Right lobe of liver (tissue), 6 donors: ENCODE measurements around the gene CHAF1A. TPM values are rescaled to one million over a fixed set of nuclear protein-coding genes. Genes with fewer than 3 reads are reported as not detected.
A peak's percentile ranks its signal among the peaks of the same experiment; 100 is the strongest.

Source experiments
- ATAC-seq, 4 donors: fragments of 200-7000 bp; cut with Tn5 transposase; one replicate each; pipeline ENCODE4 v1.9.1; 2020; ENCODE audit warnings: mild to moderate bottlenecking in 4 of 4, moderate library complexity in 4 of 4
- DNase-seq, 3 donors: peaks; one replicate each; pipeline ENCODE4 v3.0.0-alpha.2; 2020
- H3K27ac ChIP-seq, 3 donors: fragments of 200-600 bp; one replicate each; pipeline ENCODE4 v1.8.0; 2022
- H3K27me3 ChIP-seq, 2 donors: fragments of 200-600 bp; one replicate each; pipeline ENCODE4 v1.8.0; 2022
- H3K36me3 ChIP-seq, 4 donors: fragments of 200-600 bp; sonication (generic) in 1 of 4; one replicate each; pipeline versions ENCODE4 v1.5.1 to v1.8.0; 2017 to 2022; ENCODE audit warnings: control low read depth in 1 of 4
- H3K4me1 ChIP-seq, 4 donors: fragments of 200-600 bp; sonication (generic) in 1 of 4; one replicate each; pipeline versions ENCODE4 v1.5.1 to v1.8.0; 2017 to 2022; ENCODE audit warnings: control low read depth in 1 of 4
- H3K4me3 ChIP-seq, 3 donors: fragments of 200-600 bp; one replicate each; pipeline ENCODE4 v1.8.0; 2022
- H3K9me3 ChIP-seq, 4 donors: fragments of 200-600 bp; sonication (generic) in 1 of 4; one replicate each; pipeline versions ENCODE4 v1.5.1 to v1.8.0; 2017 to 2022; ENCODE audit warnings: control low read depth in 1 of 4
- POLR2A ChIP-seq: fragments of 450-650 bp; IDR thresholded peaks from one replicate; pipeline ENCODE4 v1.6.1; 2017; ENCODE audit warnings: antibody characterized with exemption, mild to moderate bottlenecking
- WGBS: methylation state at CpG from one replicate; pipeline ENCODE4 v1.1.6; 2018; ENCODE audit warnings: low coverage, low lambda C conversion rate; ENCODE audit not compliant: insufficient coverage; ENCODE audit errors: missing lambda C conversion rate; 5-methylcytosine and 5-hydroxymethylcytosine counted together
- intact Hi-C, 2 donors: fragments of 100-400 bp; cut with DNase I; formaldehyde crosslinking; loops; one replicate each; pipeline versions ENCODE4 v1.11.2 to v1.14.1; 2022
- total RNA-seq, 6 experiments: library from RNA; depleted of rRNA in 2 of 6; stranded (reverse); fragments of >200 nt in 2 of 6; fragmentation: NEBNext Ultra II Directional in 3 of 6; extraction: Animal tissue kit (Norgen Biotek cat#: 25700) in 3 of 6; gene quantifications; one replicate each; pipeline versions ENCODE4 v1.1.0 to v1.2.4, GENCODE V29; 2016 to 2023
- TF ChIP-seq, protein P1 (sequence below), 4 donors: fragments of 200-600 bp in 3 of 4; fragments of 450-650 bp in 1 of 4; IDR thresholded peaks; one replicate each; pipeline versions ENCODE4 v1.5.1 to v1.8.0; 2016 to 2022; ENCODE audit warnings: antibody characterized with exemption in 4 of 4, mild to moderate bottlenecking in 2 of 4
- donor health status: DM: no; HTN: yes; CAD: no.
- donor health status: DM: no; HTN: no; CAD: no.
- donor health status: DM: no; HTN: no; CAD: no.
- donor health status: DM: no; HTN: yes; CAD: no.
- donor health status: DM: no; HTN: yes; CAD: no.

CHAF1A gene
- total RNA-seq, 6 experiments from 2014 or later: 3.1 to 9.2 (median 3.5) TPM

DNA sequence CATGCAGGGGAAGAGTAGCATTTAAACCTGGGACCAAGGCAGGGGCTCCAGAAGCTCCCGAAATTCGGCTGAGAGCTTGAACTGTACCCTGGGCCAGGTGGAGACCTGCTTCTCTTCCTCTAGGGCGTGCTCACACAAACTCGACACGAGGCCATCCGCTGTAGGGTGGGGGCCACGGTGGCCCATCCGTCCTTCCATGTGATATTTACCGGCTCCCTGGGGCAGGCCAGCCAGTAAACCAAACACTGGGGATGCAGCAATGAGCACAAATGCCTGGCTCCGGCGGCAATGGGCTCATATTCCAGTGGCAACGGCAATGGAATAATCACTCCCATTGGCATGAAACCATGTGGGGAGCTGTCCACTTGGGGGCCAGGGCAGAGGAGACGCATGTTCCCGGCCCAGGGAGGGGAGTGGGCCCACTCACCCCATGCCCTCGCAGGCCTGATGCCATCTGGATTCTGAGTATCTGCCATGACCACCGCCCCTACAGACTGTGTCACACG lies 12.9 kb upstream of the CHAF1A start:
- H3K27me3 ChIP-seq: no peaks in the 10 kb centered on the region
- intact Hi-C loops: loop anchor here in 1 of 2 donors (10.0 kb wide), 1 partner anchor 55 kb away; the partner anchor contains the start of gene STAP2
- WGBS: 18% methylated on average over 2 of the region's 17 CpGs
- peak overlapping the region in 2 of 3 donors; percentile 19 to 36 for H3K4me3 ChIP-seq
- peaks cover 0 to 83% (median 42%) of the 10 kb centered on the region in 4 donors for H3K4me1 ChIP-seq
- peaks cover 0 to 4% (median under 1%) of the 10 kb centered on the region in 4 donors for H3K36me3 ChIP-seq
- peak overlapping the region; percentile 75 to 88 (median 79) for H3K27ac ChIP-seq
- TF ChIP-seq, protein P1, sequence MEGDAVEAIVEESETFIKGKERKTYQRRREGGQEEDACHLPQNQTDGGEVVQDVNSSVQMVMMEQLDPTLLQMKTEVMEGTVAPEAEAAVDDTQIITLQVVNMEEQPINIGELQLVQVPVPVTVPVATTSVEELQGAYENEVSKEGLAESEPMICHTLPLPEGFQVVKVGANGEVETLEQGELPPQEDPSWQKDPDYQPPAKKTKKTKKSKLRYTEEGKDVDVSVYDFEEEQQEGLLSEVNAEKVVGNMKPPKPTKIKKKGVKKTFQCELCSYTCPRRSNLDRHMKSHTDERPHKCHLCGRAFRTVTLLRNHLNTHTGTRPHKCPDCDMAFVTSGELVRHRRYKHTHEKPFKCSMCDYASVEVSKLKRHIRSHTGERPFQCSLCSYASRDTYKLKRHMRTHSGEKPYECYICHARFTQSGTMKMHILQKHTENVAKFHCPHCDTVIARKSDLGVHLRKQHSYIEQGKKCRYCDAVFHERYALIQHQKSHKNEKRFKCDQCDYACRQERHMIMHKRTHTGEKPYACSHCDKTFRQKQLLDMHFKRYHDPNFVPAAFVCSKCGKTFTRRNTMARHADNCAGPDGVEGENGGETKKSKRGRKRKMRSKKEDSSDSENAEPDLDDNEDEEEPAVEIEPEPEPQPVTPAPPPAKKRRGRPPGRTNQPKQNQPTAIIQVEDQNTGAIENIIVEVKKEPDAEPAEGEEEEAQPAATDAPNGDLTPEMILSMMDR (IDR thresholded peaks at IDR 0.05): no peak
- DNase-seq: peak in 1 of 3 donors; percentile 41
- H3K9me3 ChIP-seq: no peaks in the 10 kb centered on the region
- ATAC-seq: no peak

DNA sequence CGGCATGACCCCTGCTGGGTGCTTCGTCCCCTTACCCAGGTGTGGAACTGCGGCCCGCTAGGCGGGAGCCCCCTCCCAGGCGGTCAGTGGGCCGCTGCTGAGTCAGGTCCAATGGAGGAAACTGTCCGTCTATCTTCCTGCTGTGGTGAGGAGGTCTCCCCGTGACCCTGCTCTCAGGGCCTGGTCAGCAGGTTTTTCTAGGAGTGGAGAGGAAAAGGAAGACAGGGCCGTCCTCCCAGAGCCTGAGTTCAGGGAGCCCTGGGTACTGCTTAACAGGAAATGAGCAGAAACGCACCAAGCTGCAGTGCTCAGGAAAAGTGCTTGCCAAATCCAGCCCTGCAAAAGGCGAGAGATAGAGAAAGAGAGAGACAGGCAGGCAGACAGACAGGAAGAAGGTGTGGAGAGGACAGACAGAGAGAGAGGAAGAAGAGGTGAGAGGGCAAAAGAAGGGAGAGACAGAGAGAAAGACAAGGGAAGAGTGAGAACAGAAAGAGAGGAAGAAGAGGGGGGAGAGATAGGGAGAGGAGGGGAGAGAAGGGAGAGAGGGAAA lies 12.3 kb upstream of the CHAF1A start:
- TF ChIP-seq, protein P1 (IDR thresholded peaks at IDR 0.05): no peak
- TF ChIP-seq POLR2A: no peak
- ATAC-seq: peak; percentile 34 to 54 (median 41)
- peak; percentile 64 to 72 (median 67) for DNase-seq
- Histone ChIP-seq H3K27me3 (no peaks in the 10 kb centered on the region), H3K9me3 (no peaks in the 10 kb centered on the region), H3K4me1 (peaks cover 0 to 81% (median 44%) of the 10 kb centered on the region in 4 donors), H3K36me3 (peaks cover 0 to 6% (median 2%) of the 10 kb centered on the region in 4 donors), H3K4me3 (peak overlapping the region; percentile 19 to 36 (median 21)), H3K27ac (peak overlapping the region; percentile 75 to 88 (median 79))
- WGBS: 10% methylated on average over 5 of the region's 12 CpGs
- intact Hi-C loops: loop anchor here in 1 of 2 donors (10.0 kb wide), 1 partner anchor 55 kb away; the partner anchor contains the start of gene STAP2

DNA sequence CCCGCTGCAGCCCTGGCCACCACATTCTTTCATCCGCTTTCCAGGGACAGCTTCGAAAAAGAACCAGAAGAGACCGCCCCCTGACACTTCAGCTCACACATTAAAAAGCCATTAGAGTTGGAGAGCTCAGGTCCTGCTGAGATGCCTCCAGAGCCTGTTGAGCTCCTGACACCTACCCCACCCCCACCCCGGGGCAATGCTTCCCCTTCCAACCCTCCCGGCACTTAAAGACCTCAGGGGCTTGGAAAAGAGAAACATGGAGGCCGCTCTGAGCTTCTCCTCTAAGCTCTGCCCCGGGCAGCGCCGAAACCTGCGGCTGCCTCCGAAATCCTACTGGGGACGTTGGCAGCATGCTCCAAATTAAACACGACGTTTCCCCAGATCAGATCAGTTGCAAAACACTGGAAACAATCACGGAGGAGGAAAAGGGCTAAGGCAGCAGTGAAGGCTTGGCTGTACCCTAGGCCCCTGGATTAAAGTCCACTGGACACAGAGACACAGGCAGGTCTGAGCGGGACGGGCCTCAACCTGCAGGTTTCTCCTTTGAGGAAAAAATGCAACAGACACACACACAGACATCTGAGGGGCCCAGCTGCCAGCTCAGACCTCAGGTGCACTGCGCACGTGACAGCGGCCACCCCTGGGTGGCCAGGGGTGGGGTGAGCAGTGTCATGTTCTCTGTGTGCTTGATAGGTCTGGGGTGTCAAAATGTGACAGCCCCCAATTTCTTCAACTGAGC lies 11.7 kb upstream of the CHAF1A start:
- Histone ChIP-seq H3K36me3 (peaks cover 0 to 12% (median 5%) of the 10 kb centered on the region in 4 donors), H3K4me3 (peak overlapping the region; percentile 19 to 36 (median 21)), H3K9me3 (no peaks in the 10 kb centered on the region), H3K4me1 (peaks cover 0 to 74% (median 40%) of the 10 kb centered on the region in 4 donors), H3K27ac (peak overlapping the region; percentile 75 to 88 (median 79)), H3K27me3 (no peaks in the 10 kb centered on the region)
- DNase-seq: peak; percentile 68 to 93 (median 84)
- intact Hi-C loops: loop anchor here in 1 of 2 donors (10.0 kb wide), 1 partner anchor 56 kb away; the partner anchor contains the start of gene STAP2
- WGBS: 11% methylated on average over 12 of the region's 21 CpGs
- TF ChIP-seq POLR2A: peak; percentile 66
- TF ChIP-seq, protein P1 (IDR thresholded peaks at IDR 0.05): no peak
- peak; percentile 59 to 82 (median 70) for ATAC-seq

DNA sequence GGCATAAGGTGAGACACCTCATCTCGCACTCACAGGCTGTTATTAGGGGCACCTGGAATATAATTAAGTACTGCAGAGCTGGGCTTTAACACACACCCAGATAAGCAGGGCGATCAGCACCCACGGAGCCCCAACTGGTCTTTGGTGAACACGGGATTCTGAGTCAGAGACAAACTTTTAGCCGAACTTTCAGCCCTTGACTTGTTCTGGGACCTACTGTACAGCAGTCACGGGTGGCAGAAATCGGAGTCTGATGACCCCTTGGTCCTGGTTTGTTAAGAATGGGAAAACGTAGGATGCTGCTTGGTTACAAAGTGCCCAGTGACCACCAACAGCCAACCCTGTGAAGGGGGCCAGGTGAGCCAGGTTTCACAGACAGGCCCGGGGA lies 11.1 kb upstream of the CHAF1A start:
- WGBS: 10% methylated on average over 6 of the region's 9 CpGs
- H3K4me1 ChIP-seq: peaks cover 0 to 70% (median 39%) of the 10 kb centered on the region in 4 donors
- no peaks in the 10 kb centered on the region for H3K9me3 ChIP-seq
- TF ChIP-seq, protein P1 (IDR thresholded peaks at IDR 0.05): no peak
- TF ChIP-seq POLR2A: no peak
- intact Hi-C loops: loop anchor here in 1 of 2 donors (10.0 kb wide), 1 partner anchor 56 kb away; the partner anchor contains the start of gene STAP2
- peak overlapping the region; percentile 4 to 36 (median 9) for H3K4me3 ChIP-seq
- peak in 1 of 3 donors; percentile 48 for DNase-seq
- peaks cover 0 to 17% (median 6%) of the 10 kb centered on the region in 4 donors for H3K36me3 ChIP-seq
- no peaks in the 10 kb centered on the region for H3K27me3 ChIP-seq
- peak in 3 of 4 donors; percentile 1 to 8 (median 1) for ATAC-seq
- H3K27ac ChIP-seq: peak overlapping the region; percentile 75 to 88 (median 79)
